ENCODE data around the gene LRRN4CL.

Gene LRRN4CL

GRCh38 chr11:62728171-62728988 is 39.0 kb upstream of the LRRN4CL start, which contains the start of gene TTC9C:
TSS of gene TTC9C (plus strand) at chr11:62728486. CDS start at chr11:62728849, 363 bp downstream.
- peak within 1 kb of the TSS; percentile 100 for H3K14ac ChIP-seq (ENCODE audit: low read length)
- peak within 1 kb of the TSS; percentile 97 for H3K23ac ChIP-seq (ENCODE audit: low read depth, low read length, poor library complexity)
- peaks cover 0 to 18% of the 10 kb centered on the region in 2 donors for H3K4me1 ChIP-seq (ENCODE audit: control insufficient read depth in 2 of 2, insufficient read depth in 1 of 2, low read depth in 1 of 2, low read length in 2 of 2)
- peaks cover 12 to 51% of the 10 kb centered on the region in 2 donors for H3K36me3 ChIP-seq (replicated peaks in 1 of 2; ENCODE audit: control insufficient read depth in 2 of 2, insufficient read depth in 2 of 2, low read length in 2 of 2)
- H4K91ac ChIP-seq (ENCODE audit: low read depth, low read length, poor library complexity), result no peak within 1 kb of the TSS
- no peaks in the 10 kb centered on the region for H3K27me3 ChIP-seq (ENCODE audit: control insufficient read depth in 3 of 3, insufficient read depth in 3 of 3, low read depth in 1 of 3, low read length in 3 of 3)
- WGBS, 2 donors (ENCODE audit: extremely low coverage in 2 of 2, insufficient read length in 2 of 2, insufficient replicate concordance in 1 of 2), result no CpG with 5 or more reads among the region's 29 CpGs
- H2BK12ac ChIP-seq (ENCODE audit: low read length), result peak within 1 kb of the TSS; percentile 97
- no peaks in the 10 kb centered on the region for H3K9me3 ChIP-seq (replicated peaks in 1 of 2; ENCODE audit: control insufficient read depth in 2 of 2, insufficient read depth in 1 of 2, low read depth in 1 of 2, low read length in 2 of 2)
- H3K79me1 ChIP-seq (ENCODE audit: low read depth, low read length), result peaks cover 4% of the 10 kb centered on the region
- H2AK5ac ChIP-seq (ENCODE audit: low read depth, low read length), result peak within 1 kb of the TSS; percentile 85
- peak within 1 kb of the TSS; percentile 100 for H3K27ac ChIP-seq (replicated peaks; ENCODE audit: low read length)
- H2BK15ac ChIP-seq (ENCODE audit: low read length), result no peak within 1 kb of the TSS
- H3K4me2 ChIP-seq (ENCODE audit: insufficient read depth, low read length, poor library complexity, severe bottlenecking), result peak within 1 kb of the TSS; percentile 99
- no peak within 1 kb of the TSS for H2BK120ac ChIP-seq (ENCODE audit: low read depth, low read length)
- H3K9ac ChIP-seq (ENCODE audit: low read depth, low read length, poor library complexity), result peak within 1 kb of the TSS; percentile 100
- no peak within 1 kb of the TSS for H4K8ac ChIP-seq (ENCODE audit: low read depth, low read length)
- peak within 1 kb of the TSS; percentile 89 for H2BK5ac ChIP-seq (ENCODE audit: low read length)
- DNase-seq (ENCODE audit: low spot score), result peak; percentile 75
- H3K4me3 ChIP-seq (ENCODE audit: low read length in 2 of 2), result peak within 1 kb of the TSS; percentile 92 to 96
- H3K18ac ChIP-seq (ENCODE audit: low read length), result peak within 1 kb of the TSS; percentile 100
- H2AFZ ChIP-seq (ENCODE audit: low read length), result peak within 1 kb of the TSS; percentile 90
- H3K4ac ChIP-seq (ENCODE audit: low read length), result no peak within 1 kb of the TSS

GRCh38 chr11:62727872-62728170 is 38.5 kb upstream of the LRRN4CL start:
- H3K4me2 ChIP-seq (ENCODE audit: insufficient read depth, low read length, poor library complexity, severe bottlenecking), result peak overlapping the region; percentile 99
- WGBS, 2 donors (ENCODE audit: extremely low coverage in 2 of 2, insufficient read length in 2 of 2, insufficient replicate concordance in 1 of 2), result no CpG with 5 or more reads among the region's 20 CpGs
- H3K79me1 ChIP-seq (ENCODE audit: low read depth, low read length), result peaks cover 4% of the 10 kb centered on the region
- H3K27me3 ChIP-seq (ENCODE audit: control insufficient read depth in 3 of 3, insufficient read depth in 3 of 3, low read depth in 1 of 3, low read length in 3 of 3), result no peaks in the 10 kb centered on the region
- H2BK15ac ChIP-seq (ENCODE audit: low read length), result no peak overlapping the region
- H3K27ac ChIP-seq (replicated peaks; ENCODE audit: low read length), result peak overlapping the region; percentile 100
- H3K36me3 ChIP-seq (replicated peaks in 1 of 2; ENCODE audit: control insufficient read depth in 2 of 2, insufficient read depth in 2 of 2, low read length in 2 of 2), result peaks cover 15 to 51% of the 10 kb centered on the region in 2 donors
- peak overlapping the region; percentile 97 for H2BK12ac ChIP-seq (ENCODE audit: low read length)
- H4K91ac ChIP-seq (ENCODE audit: low read depth, low read length, poor library complexity), result no peak overlapping the region
- peak overlapping the region; percentile 100 for H3K18ac ChIP-seq (ENCODE audit: low read length)
- peak; percentile 98 for DNase-seq (ENCODE audit: low spot score)
- H3K4ac ChIP-seq (ENCODE audit: low read length), result no peak overlapping the region
- H3K14ac ChIP-seq (ENCODE audit: low read length), result peak overlapping the region; percentile 100
- H3K4me1 ChIP-seq (ENCODE audit: control insufficient read depth in 2 of 2, insufficient read depth in 1 of 2, low read depth in 1 of 2, low read length in 2 of 2), result peaks cover 0 to 18% of the 10 kb centered on the region in 2 donors
- H2BK5ac ChIP-seq (ENCODE audit: low read length), result no peak overlapping the region
- peak overlapping the region; percentile 85 for H2AK5ac ChIP-seq (ENCODE audit: low read depth, low read length)
- H3K23ac ChIP-seq (ENCODE audit: low read depth, low read length, poor library complexity), result peak overlapping the region; percentile 75
- peak overlapping the region; percentile 90 for H2AFZ ChIP-seq (ENCODE audit: low read length)
- peak overlapping the region; percentile 96 for H3K9ac ChIP-seq (ENCODE audit: low read depth, low read length, poor library complexity)
- H3K4me3 ChIP-seq (ENCODE audit: low read length in 2 of 2), result peak overlapping the region; percentile 92 to 96
- no peaks in the 10 kb centered on the region for H3K9me3 ChIP-seq (replicated peaks in 1 of 2; ENCODE audit: control insufficient read depth in 2 of 2, insufficient read depth in 1 of 2, low read depth in 1 of 2, low read length in 2 of 2)
- H2BK120ac ChIP-seq (ENCODE audit: low read depth, low read length), result no peak overlapping the region
- no peak overlapping the region for H4K8ac ChIP-seq (ENCODE audit: low read depth, low read length)

GRCh38 chr11:62727165-62727871 is 38.0 kb upstream of the LRRN4CL start, which contains the start of gene HNRNPUL2:
TSS of gene HNRNPUL2 (minus strand) at chr11:62727457. CDS start at chr11:62727156, 301 bp downstream.
- peaks cover 4% of the 10 kb centered on the region for H3K79me1 ChIP-seq (ENCODE audit: low read depth, low read length)
- H4K91ac ChIP-seq (ENCODE audit: low read depth, low read length, poor library complexity), result no peak within 1 kb of the TSS
- no peaks in the 10 kb centered on the region for H3K27me3 ChIP-seq (ENCODE audit: control insufficient read depth in 3 of 3, insufficient read depth in 3 of 3, low read depth in 1 of 3, low read length in 3 of 3)
- WGBS, 2 donors (ENCODE audit: extremely low coverage in 2 of 2, insufficient read length in 2 of 2, insufficient replicate concordance in 1 of 2), result no CpG with 5 or more reads among the region's 72 CpGs
- peak within 1 kb of the TSS; percentile 97 for H3K23ac ChIP-seq (ENCODE audit: low read depth, low read length, poor library complexity)
- peak within 1 kb of the TSS; percentile 90 for H2AFZ ChIP-seq (ENCODE audit: low read length)
- peaks cover 20 to 55% of the 10 kb centered on the region in 2 donors for H3K36me3 ChIP-seq (replicated peaks in 1 of 2; ENCODE audit: control insufficient read depth in 2 of 2, insufficient read depth in 2 of 2, low read length in 2 of 2)
- peak within 1 kb of the TSS; percentile 100 for H3K9ac ChIP-seq (ENCODE audit: low read depth, low read length, poor library complexity)
- peak within 1 kb of the TSS; percentile 100 for H4K8ac ChIP-seq (ENCODE audit: low read depth, low read length)
- peak within 1 kb of the TSS; percentile 100 for H3K14ac ChIP-seq (ENCODE audit: low read length)
- peak within 1 kb of the TSS; percentile 92 to 96 for H3K4me3 ChIP-seq (ENCODE audit: low read length in 2 of 2)
- peak within 1 kb of the TSS; percentile 100 for H3K27ac ChIP-seq (replicated peaks; ENCODE audit: low read length)
- peak within 1 kb of the TSS; percentile 87 for H3K4ac ChIP-seq (ENCODE audit: low read length)
- H2BK15ac ChIP-seq (ENCODE audit: low read length), result peak within 1 kb of the TSS; percentile 71
- peak within 1 kb of the TSS; percentile 85 for H2AK5ac ChIP-seq (ENCODE audit: low read depth, low read length)
- peak within 1 kb of the TSS; percentile 99 for H3K4me2 ChIP-seq (ENCODE audit: insufficient read depth, low read length, poor library complexity, severe bottlenecking)
- H3K4me1 ChIP-seq (ENCODE audit: control insufficient read depth in 2 of 2, insufficient read depth in 1 of 2, low read depth in 1 of 2, low read length in 2 of 2), result peaks cover 0 to 18% of the 10 kb centered on the region in 2 donors
- peak; percentile 99 for DNase-seq (ENCODE audit: low spot score)
- peak within 1 kb of the TSS; percentile 100 for H3K18ac ChIP-seq (ENCODE audit: low read length)
- H2BK120ac ChIP-seq (ENCODE audit: low read depth, low read length), result peak within 1 kb of the TSS; percentile 73
- no peaks in the 10 kb centered on the region for H3K9me3 ChIP-seq (replicated peaks in 1 of 2; ENCODE audit: control insufficient read depth in 2 of 2, insufficient read depth in 1 of 2, low read depth in 1 of 2, low read length in 2 of 2)
- peak within 1 kb of the TSS; percentile 89 for H2BK5ac ChIP-seq (ENCODE audit: low read length)
- peak within 1 kb of the TSS; percentile 97 for H2BK12ac ChIP-seq (ENCODE audit: low read length)

- no peaks in the 10 kb centered on the region for H3K27me3 ChIP-seq (ENCODE audit: control insufficient read depth in 3 of 3, insufficient read depth in 3 of 3, low read depth in 1 of 3, low read length in 3 of 3)
- H3K79me1 ChIP-seq (ENCODE audit: low read depth, low read length), result peaks cover 4% of the 10 kb centered on the region
- no peak overlapping the region for H2BK12ac ChIP-seq (ENCODE audit: low read length)
- peak overlapping the region; percentile 92 to 96 for H3K4me3 ChIP-seq (ENCODE audit: low read length in 2 of 2)
- peak overlapping the region; percentile 99 for H3K4me2 ChIP-seq (ENCODE audit: insufficient read depth, low read length, poor library complexity, severe bottlenecking)
- no peak overlapping the region for H3K4ac ChIP-seq (ENCODE audit: low read length)
- DNase-seq (ENCODE audit: low spot score), result no peak
- peak overlapping the region; percentile 100 for H3K27ac ChIP-seq (replicated peaks; ENCODE audit: low read length)
- peak overlapping the region; percentile 99 for H3K18ac ChIP-seq (ENCODE audit: low read length)
- H4K8ac ChIP-seq (ENCODE audit: low read depth, low read length), result no peak overlapping the region
- no CpG with 5 or more reads among the region's 37 CpGs for WGBS, 2 donors (ENCODE audit: extremely low coverage in 2 of 2, insufficient read length in 2 of 2, insufficient replicate concordance in 1 of 2)
- peak overlapping the region; percentile 100 for H3K9ac ChIP-seq (ENCODE audit: low read depth, low read length, poor library complexity)
- H2BK5ac ChIP-seq (ENCODE audit: low read length), result peak overlapping the region; percentile 89
- peaks cover 0 to 18% of the 10 kb centered on the region in 2 donors for H3K4me1 ChIP-seq (ENCODE audit: control insufficient read depth in 2 of 2, insufficient read depth in 1 of 2, low read depth in 1 of 2, low read length in 2 of 2)
- peak overlapping the region; percentile 97 for H3K23ac ChIP-seq (ENCODE audit: low read depth, low read length, poor library complexity)
- H2BK120ac ChIP-seq (ENCODE audit: low read depth, low read length), result peak overlapping the region; percentile 73
- peak overlapping the region; percentile 87 for H3K14ac ChIP-seq (ENCODE audit: low read length)
- H2AFZ ChIP-seq (ENCODE audit: low read length), result peak overlapping the region; percentile 81
- H2AK5ac ChIP-seq (ENCODE audit: low read depth, low read length), result peak overlapping the region; percentile 81
- H3K36me3 ChIP-seq (replicated peaks in 1 of 2; ENCODE audit: control insufficient read depth in 2 of 2, insufficient read depth in 2 of 2, low read length in 2 of 2), result peaks cover 24 to 58% of the 10 kb centered on the region in 2 donors
- no peaks in the 10 kb centered on the region for H3K9me3 ChIP-seq (replicated peaks in 1 of 2; ENCODE audit: control insufficient read depth in 2 of 2, insufficient read depth in 1 of 2, low read depth in 1 of 2, low read length in 2 of 2)
- no peak overlapping the region for H4K91ac ChIP-seq (ENCODE audit: low read depth, low read length, poor library complexity)
- H2BK15ac ChIP-seq (ENCODE audit: low read length), result peak overlapping the region; percentile 71
These were observed 37.5 kb upstream of the LRRN4CL start for GRCh38 chr11:62726915-62727164.
